SK-N-MC (cell line): ENCODE results near the gene PLXNA2.

Experiments
- DNase-seq: peaks from one replicate; pipeline ENCODE4 v3.0.0-alpha.2; 2011; ENCODE audit warnings: low read depth, low spot score
- H3K27ac ChIP-seq: fragments of 200-600 bp; sonication (generic); 2 replicates; pipeline ENCODE4 v1.5.1; 2016; ENCODE audit warnings: mixed run types
- H3K36me3 ChIP-seq: fragments of 200-600 bp; sonication (generic); 2 replicates; pipeline ENCODE4 v1.6.1; 2017; ENCODE audit warnings: antibody characterized with exemption, low read length, mixed read lengths; ENCODE audit not compliant: insufficient read depth
- H3K4me3 ChIP-seq: fragments of 200-600 bp; sonication (generic); 2 replicates; pipeline ENCODE4 v1.5.1; 2016
- H3K9ac ChIP-seq: fragments of 200-600 bp; sonication (generic); 2 replicates; pipeline ENCODE4 v1.8.0; 2017; ENCODE audit warnings: mixed run types, mixed read lengths; ENCODE audit not compliant: insufficient read length
- H3K9me3 ChIP-seq: fragments of 200-600 bp; sonication (generic); 2 replicates; pipeline ENCODE4 v1.6.1; 2017; ENCODE audit warnings: low read depth, mild to moderate bottlenecking, antibody characterized with exemption, low read length, moderate library complexity, mixed read lengths
- EZH2 ChIP-seq: fragments of 200-600 bp; sonication (generic); IDR thresholded peaks from one replicate; pipeline ENCODE4 v1.6.1; 2017; ENCODE audit warnings: antibody characterized with exemption
- FOXP2 ChIP-seq: optimal IDR thresholded peaks from 2 replicates; pipeline ENCODE3; 2011; ENCODE audit warnings: mild to moderate bottlenecking, moderate library complexity; ENCODE audit not compliant: insufficient read depth; ENCODE audit errors: extremely low read length, control extremely low read depth
- POLR2AphosphoS5 ChIP-seq: IDR thresholded peaks from 2 replicates; pipeline ENCODE4 v1.6.1; 2012; ENCODE audit warnings: mild to moderate bottlenecking, low read depth, low read length, borderline replicate concordance

Gene PLXNA2

DNA sequence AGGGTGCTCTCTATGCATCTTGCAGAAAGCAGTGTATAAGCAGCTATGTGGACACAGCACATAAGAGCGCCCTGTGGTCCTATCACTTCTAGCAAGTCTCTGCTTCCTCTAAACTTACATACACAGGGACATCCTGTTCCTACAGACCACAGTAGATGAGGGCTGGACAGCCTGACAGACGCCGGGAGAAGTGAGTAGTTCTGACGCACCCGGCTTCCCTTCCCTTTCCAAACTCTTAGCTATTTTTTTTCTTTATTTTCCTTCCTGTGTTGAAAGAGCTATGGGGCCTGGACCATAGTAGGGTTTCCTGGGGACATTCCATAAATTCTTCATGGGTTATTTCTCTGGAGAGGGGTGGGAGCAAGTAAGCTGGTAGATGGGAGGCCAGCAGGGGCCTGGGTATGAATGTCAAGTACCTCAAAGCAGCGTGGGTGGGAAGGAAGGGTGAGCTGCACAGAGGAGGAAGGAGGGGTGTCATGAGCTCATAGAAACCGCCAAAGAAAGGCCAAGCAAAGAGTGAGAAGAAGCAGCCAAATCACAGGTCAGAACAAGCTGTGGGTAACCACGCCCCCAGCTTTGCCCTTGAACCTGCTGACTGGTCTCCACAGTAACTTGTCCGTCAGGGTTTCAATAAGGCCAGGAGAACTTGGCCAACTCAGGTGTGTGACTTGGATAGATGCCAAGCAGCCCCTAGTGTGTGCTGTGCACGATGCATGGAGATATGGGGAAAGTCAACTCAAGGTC, 36.6 kb downstream of the PLXNA2 start:
- no peaks in the 10 kb centered on the region for H3K36me3 ChIP-seq
- TF ChIP-seq FOXP2 (no peak), EZH2 (no peak), POLR2AphosphoS5 (no peak)

DNA sequence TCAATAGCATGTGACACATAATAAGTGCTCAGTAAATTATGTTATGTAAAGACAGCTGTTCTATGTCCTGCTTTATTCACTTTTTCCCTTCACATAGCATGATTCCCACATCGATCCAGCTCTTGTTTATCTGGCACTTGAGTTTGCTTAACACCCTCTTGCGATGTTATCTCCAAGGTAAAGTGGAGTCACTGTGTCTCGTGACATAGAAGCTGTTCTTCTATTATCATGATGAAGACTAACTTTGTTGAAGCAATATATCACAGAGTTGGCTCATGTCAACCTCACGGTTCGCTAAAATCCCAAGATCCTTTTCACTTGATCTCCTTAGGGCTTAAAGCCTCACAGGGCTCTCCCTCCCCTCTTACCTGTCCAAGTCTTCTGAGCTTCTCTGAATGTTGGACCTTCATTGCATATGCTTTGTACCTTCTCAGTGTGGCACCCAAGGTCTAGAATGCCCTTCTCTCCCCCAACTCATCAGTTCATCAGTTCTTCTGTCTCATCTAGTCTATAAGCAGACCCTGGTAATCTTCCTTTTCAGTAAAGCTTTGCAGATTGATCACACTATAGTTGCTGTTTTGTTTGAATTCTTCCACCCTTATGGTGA, 38.0 kb downstream of the PLXNA2 start:
- H3K9me3 ChIP-seq: no peaks in the 10 kb centered on the region
- DNase-seq: no peak
- H3K27ac ChIP-seq: no peak overlapping the region
- H3K9ac ChIP-seq: no peak overlapping the region
- H3K4me3 ChIP-seq: no peak overlapping the region
- no peak for TF ChIP-seq EZH2
- no peak for TF ChIP-seq POLR2AphosphoS5
- TF ChIP-seq FOXP2: no peak
- no peaks in the 10 kb centered on the region for H3K36me3 ChIP-seq

More for the DNA sequence above, 36.6 kb downstream of the PLXNA2 start:
- no peak for DNase-seq
- H3K9me3 ChIP-seq: no peaks in the 10 kb centered on the region
- 0 out of 2 replicates have a peak overlapping the region, but pooled peaks have one; percentile 27 for H3K4me3 ChIP-seq
- peak overlapping the region; percentile 54; the same call in 1 of the 2 replicates for H3K27ac ChIP-seq
- no peak overlapping the region for H3K9ac ChIP-seq

DNA sequence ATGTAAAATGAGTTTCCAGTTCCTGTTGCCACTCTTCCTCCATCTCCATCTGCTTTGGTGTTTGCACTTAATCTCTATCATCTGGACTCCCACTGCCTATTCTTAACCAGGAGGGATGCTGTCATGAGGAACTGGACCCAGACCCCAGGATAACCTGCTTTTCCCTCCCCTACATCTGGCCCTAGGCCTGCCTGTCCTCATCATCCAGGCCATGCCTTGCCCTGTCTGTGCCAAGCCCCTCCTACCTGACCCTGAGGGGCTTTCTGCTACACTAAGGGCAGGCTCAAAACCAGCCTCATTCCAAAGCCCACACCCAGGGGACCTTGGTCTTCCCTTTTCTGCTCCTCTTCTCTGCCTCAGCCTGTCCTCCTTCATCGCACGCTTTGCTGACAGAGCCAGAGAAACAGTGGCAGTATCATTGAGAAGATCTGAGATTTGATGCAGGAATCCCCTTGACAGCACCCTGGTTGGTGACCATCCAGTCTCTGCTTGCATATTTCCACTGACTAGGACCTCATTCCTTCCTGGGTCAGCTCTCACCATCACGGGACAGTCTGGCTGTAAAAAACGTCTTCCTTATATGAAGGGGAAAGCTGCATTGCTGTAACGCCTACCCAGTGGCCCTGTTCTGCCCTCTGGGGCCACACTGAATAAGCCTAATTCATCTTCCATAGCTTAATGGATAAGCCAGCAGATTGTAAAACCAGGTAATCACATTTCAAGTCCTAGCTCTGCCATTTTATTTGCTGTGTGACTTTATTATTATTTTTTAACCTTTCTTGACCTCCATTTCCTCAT, 38.8 kb downstream of the PLXNA2 start:
- no peak for DNase-seq
- Histone ChIP-seq H3K27ac (no peak overlapping the region), H3K4me3 (no peak overlapping the region), H3K9me3 (no peaks in the 10 kb centered on the region), H3K36me3 (no peaks in the 10 kb centered on the region), H3K9ac (no peak overlapping the region)
- no peak for TF ChIP-seq POLR2AphosphoS5
- no peak for TF ChIP-seq EZH2
- no peak for TF ChIP-seq FOXP2

- Histone ChIP-seq H3K9ac (no peak overlapping the region), H3K9me3 (no peaks in the 10 kb centered on the region), H3K36me3 (no peaks in the 10 kb centered on the region), H3K27ac (no peak overlapping the region), H3K4me3 (no peak overlapping the region)
- TF ChIP-seq POLR2AphosphoS5: no peak
- TF ChIP-seq FOXP2: no peak
- TF ChIP-seq EZH2: no peak
- DNase-seq: no peak
Measured at GRCh38 chr1:208204779-208205178, 39.4 kb downstream of the PLXNA2 start.

GRCh38 chr1:208203848-208204609, 40.2 kb downstream of the PLXNA2 start:
- TF ChIP-seq FOXP2 (no peak), POLR2AphosphoS5 (no peak), EZH2 (no peak)

GRCh38 chr1:208203127-208203847, 40.9 kb downstream of the PLXNA2 start:
- no peaks in the 10 kb centered on the region for H3K9me3 ChIP-seq

More at GRCh38 chr1:208203848-208204609, 40.2 kb downstream of the PLXNA2 start:
- no peak overlapping the region for H3K4me3 ChIP-seq
- peak overlapping the region; percentile 42; the same call in 1 of the 2 replicates for H3K27ac ChIP-seq
- H3K9me3 ChIP-seq: no peaks in the 10 kb centered on the region
- DNase-seq: no peak
- H3K9ac ChIP-seq: no peak overlapping the region
- H3K36me3 ChIP-seq: no peaks in the 10 kb centered on the region

DNA sequence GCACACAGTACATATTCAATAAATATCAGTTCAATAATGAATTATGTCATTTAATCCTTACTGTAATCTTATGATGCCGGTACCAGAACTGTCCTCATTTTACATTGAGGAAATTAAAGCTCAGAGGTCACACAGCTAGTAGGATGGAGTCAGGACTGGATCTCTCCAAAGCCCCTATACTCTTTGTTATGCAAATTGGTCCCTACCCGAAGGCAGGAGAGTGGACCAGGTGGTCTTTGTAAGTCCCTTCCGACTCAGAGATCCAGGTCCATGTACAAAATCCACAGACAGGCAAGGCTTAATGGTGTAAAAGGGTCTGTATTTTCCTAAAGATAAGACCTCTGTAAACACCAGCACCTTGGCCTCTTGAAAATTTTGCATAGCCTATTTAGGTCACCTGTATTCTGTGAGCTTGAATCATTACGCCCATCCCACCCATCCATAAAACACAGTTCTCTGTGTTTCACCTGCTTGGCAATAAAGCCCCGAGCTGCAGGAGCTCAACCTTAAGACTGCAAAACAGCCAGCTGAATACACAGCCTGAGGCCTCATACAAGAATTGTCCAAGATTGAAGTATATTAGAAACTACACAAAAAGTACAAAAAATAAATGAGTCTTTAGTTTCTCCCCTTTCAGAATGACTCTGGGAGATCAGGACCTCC, 41.7 kb downstream of the PLXNA2 start:
- no peak for TF ChIP-seq POLR2AphosphoS5
- no peak for TF ChIP-seq EZH2
- TF ChIP-seq FOXP2: no peak
- DNase-seq: no peak
- Histone ChIP-seq H3K9me3 (no peaks in the 10 kb centered on the region), H3K4me3 (no peak overlapping the region), H3K36me3 (no peaks in the 10 kb centered on the region), H3K27ac (no peak overlapping the region), H3K9ac (no peak overlapping the region)

More at GRCh38 chr1:208203127-208203847, 40.9 kb downstream of the PLXNA2 start:
- no peak for TF ChIP-seq EZH2
- TF ChIP-seq POLR2AphosphoS5: no peak
- no peak for TF ChIP-seq FOXP2
- no peak for DNase-seq
- Histone ChIP-seq H3K4me3 (no peak overlapping the region), H3K27ac (peak overlapping the region; percentile 42; the same call in 1 of the 2 replicates), H3K9ac (no peak overlapping the region), H3K36me3 (no peaks in the 10 kb centered on the region)
